Endothelial cell (in vitro differentiated cells): ENCODE results near the gene PPL. TPM values are rescaled to one million over a fixed set of nuclear protein-coding genes. Genes with fewer than 3 reads are reported as not detected.

ENCODE experiments used
- DNase-seq: peaks from one replicate; pipeline ENCODE4 v3.0.0; 2021; ENCODE audit warnings: low spot score
- H3K27ac Mint-ChIP-seq: one replicate; pipeline ENCODE4 v1.8.0; 2021; ENCODE audit warnings: mixed read lengths, inconsistent platforms; ENCODE audit not compliant: unreplicated experiment
- H3K27me3 Mint-ChIP-seq: one replicate; pipeline ENCODE4 v1.8.0; 2021; ENCODE audit warnings: mild to moderate bottlenecking, moderate library complexity, mixed read lengths, inconsistent platforms; ENCODE audit not compliant: unreplicated experiment
- H3K36me3 Mint-ChIP-seq: one replicate; pipeline ENCODE4 v1.8.0; 2021; ENCODE audit warnings: mild to moderate bottlenecking, low read depth, mixed read lengths, inconsistent platforms; ENCODE audit not compliant: unreplicated experiment
- H3K4me1 Mint-ChIP-seq: one replicate; pipeline ENCODE4 v1.8.0; 2021; ENCODE audit warnings: mild to moderate bottlenecking, mixed read lengths, inconsistent platforms; ENCODE audit not compliant: unreplicated experiment
- H3K4me3 Mint-ChIP-seq: one replicate; pipeline ENCODE4 v1.8.0; 2021; ENCODE audit warnings: mild to moderate bottlenecking, mixed read lengths, inconsistent platforms; ENCODE audit not compliant: unreplicated experiment
- H3K9me3 Mint-ChIP-seq: one replicate; pipeline ENCODE4 v1.8.0; 2021; ENCODE audit warnings: mixed read lengths, inconsistent platforms; ENCODE audit not compliant: unreplicated experiment
- total RNA-seq: library from RNA; stranded (reverse); fragmentation: NEBNext Ultra II Directional; extraction: Animal tissue kit (Norgen Biotek cat#: 25700); gene quantifications from one replicate; pipeline ENCODE4 v1.2.1, GENCODE V29; 2021; ENCODE audit not compliant: unreplicated experiment
- TF ChIP-seq, protein P1 (sequence below): fragments of 200-600 bp; sonication (generic); IDR thresholded peaks from one replicate; pipeline ENCODE4 v1.5.0; 2021; ENCODE audit warnings: antibody characterized with exemption; ENCODE audit not compliant: unreplicated experiment

PPL gene
- total RNA-seq, 1 donor from 2014 or later: 1.1 TPM

DNA sequence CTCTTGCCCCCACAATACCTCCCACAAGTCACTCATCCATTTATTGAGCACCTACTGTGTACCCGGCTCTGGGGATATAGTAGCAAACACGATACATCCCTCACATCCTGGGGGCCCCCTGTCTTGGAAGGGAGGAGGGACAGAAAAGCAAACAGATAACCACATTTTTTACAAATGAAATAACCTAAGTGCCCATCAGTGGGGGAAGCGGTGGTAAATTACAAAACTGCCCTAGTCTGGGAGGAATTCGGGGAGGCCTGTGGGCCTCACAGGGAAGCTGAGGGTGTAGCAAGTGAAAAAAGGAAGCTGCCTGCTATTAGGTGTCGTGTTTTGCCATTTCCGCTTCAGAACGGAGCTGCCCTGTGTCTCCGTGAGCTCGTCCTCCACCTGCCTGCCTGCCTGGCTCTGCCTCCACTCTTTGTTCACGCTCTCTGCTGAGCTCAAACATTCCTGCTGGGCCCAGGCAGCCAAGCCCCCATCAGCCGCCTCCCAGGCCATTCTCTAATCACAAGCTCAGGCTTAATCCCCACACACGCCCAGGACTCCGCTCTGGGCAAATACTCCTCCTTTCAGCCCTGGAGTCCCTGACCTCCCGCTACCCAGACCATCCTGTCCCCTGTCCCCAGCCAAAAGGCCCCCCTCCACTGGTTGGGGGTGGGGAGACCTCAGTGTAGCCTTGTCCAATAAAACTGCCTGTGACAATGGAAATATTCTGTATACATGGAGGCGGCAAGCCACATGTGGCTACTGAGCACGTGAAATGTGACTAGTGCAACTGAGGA lies 11.0 kb upstream of the PPL start:
- no peak for DNase-seq
- Mint-ChIP-seq H3K27ac (no peak overlapping the region), H3K36me3 (no peaks in the 10 kb centered on the region), H3K27me3 (peaks cover 8% of the 10 kb centered on the region), H3K4me1 (peaks cover 5% of the 10 kb centered on the region), H3K9me3 (no peaks in the 10 kb centered on the region), H3K4me3 (no peak overlapping the region)
- TF ChIP-seq, protein P1, sequence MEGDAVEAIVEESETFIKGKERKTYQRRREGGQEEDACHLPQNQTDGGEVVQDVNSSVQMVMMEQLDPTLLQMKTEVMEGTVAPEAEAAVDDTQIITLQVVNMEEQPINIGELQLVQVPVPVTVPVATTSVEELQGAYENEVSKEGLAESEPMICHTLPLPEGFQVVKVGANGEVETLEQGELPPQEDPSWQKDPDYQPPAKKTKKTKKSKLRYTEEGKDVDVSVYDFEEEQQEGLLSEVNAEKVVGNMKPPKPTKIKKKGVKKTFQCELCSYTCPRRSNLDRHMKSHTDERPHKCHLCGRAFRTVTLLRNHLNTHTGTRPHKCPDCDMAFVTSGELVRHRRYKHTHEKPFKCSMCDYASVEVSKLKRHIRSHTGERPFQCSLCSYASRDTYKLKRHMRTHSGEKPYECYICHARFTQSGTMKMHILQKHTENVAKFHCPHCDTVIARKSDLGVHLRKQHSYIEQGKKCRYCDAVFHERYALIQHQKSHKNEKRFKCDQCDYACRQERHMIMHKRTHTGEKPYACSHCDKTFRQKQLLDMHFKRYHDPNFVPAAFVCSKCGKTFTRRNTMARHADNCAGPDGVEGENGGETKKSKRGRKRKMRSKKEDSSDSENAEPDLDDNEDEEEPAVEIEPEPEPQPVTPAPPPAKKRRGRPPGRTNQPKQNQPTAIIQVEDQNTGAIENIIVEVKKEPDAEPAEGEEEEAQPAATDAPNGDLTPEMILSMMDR: no peak

DNA sequence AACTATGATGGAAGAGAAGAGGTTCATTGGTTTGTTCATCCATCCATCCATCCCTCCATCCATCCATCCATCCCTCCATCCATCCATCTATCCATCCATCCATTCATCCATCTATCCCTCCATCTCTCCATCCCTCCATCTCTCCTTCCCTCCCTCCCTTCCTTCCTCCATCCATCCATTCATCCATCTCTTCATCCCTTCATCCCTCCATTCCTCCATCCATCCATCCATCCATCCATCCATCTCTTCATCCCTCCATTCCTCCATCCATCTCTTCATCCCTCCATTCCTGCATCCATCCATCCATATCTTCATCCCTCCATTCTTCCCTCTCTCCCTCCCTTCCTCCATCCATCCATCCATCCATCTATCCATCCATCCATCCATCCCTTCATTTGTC lies 10.0 kb upstream of the PPL start:
- Mint-ChIP-seq H3K27ac (no peak overlapping the region), H3K9me3 (no peaks in the 10 kb centered on the region), H3K4me1 (peaks cover 5% of the 10 kb centered on the region), H3K4me3 (no peak overlapping the region), H3K27me3 (peaks cover 8% of the 10 kb centered on the region), H3K36me3 (no peaks in the 10 kb centered on the region)
- no peak for DNase-seq
- TF ChIP-seq, protein P1: no peak

DNA sequence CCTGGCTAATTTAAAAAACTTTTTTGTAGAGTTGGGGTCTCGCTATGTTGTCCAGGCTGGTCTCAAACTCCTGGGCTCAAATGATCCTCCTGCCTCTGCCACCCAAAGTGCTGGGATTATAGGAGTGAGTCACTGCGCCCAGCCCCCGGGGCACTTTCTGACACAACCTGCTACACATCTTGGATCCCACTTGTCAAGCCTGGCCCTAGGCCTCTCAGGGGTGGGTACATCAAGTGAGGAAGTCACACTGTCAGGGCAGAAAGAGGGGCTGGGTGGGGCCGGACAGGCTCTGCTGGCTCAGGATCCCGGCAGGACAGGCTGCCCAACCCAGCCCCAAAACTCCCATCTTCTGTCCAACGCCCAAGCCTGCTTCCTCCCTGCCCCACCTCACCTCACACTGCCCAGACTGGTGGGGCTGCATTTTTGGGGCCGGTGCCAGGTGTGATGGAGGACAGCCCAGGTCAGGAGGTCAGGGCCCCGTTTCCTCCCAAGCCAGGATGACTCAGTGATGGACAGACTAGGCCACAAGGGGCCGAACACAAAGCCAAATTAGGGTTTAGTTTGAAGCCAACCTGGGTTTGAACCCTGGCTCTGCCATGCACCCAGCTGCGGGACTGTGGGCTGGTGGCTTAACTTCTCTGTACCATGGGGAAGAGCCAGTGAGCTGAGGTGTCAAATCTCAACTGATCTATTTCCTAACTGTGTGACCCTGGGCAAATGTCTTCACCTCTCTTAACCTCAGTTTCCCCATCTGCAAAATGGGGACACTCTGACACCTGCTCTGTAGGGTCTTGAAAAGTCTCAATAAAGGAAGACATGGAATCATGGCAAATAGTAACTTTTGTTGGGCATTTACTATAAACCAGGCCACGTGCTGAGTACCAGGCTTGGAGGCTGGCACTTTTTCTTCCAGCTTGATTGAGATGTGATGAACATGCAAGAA lies 8.9 kb upstream of the PPL start:
- no peak overlapping the region for H3K27ac Mint-ChIP-seq
- peaks cover 5% of the 10 kb centered on the region for H3K4me1 Mint-ChIP-seq

DNA sequence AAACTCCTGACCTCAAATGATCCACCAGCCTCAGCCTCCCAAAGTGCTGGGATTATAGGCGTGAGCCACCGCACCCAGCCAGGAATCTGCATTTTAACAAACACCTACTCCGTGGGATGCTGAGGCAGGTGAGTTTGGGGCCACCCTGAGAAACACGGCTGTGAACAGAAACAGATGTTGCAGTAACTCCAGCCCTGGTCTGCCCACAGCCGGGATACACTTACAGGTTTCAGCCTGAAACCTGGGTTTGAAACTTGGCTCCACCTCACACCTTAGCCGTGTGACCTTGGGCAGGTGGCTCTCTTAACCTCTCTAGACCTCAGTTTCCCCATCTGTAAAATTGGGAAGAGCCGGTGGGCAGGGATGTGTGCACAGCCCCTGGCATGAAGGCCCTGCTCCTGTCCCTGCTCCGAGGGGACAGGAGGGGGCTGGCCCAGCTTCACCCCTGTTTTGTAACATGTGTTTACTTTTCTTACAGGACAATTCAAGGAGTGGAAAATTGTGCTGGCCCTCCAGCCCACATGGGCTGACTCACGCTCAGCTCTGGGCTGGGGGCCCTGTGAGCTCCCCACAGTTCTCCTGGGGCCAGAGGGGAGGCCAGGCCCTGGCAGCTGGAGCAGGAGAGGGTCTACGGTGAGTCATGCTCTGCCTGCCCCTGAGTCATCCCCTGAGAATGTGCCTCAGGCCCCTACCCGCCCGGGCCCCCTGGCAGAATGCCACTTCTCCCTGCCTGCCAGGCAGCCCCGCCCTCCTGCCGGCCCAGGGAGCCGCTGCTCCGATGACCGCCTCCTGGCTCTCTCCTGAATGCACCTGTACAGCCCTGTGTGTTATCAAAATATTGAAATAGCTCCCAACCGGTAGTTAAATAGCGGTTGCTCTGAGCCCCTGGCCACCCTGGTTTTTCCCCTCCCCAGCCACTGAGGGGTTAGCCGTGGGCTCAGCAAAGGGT lies 7.7 kb upstream of the PPL start:
- no peaks in the 10 kb centered on the region for H3K9me3 Mint-ChIP-seq
- no peak overlapping the region for H3K4me3 Mint-ChIP-seq
- no peak overlapping the region for H3K27ac Mint-ChIP-seq
- peaks cover 5% of the 10 kb centered on the region for H3K4me1 Mint-ChIP-seq
- peaks cover 7% of the 10 kb centered on the region for H3K27me3 Mint-ChIP-seq
- TF ChIP-seq, protein P1: no peak
- no peaks in the 10 kb centered on the region for H3K36me3 Mint-ChIP-seq
- DNase-seq: no peak

More for the DNA sequence above, 8.9 kb upstream of the PPL start:
- H3K9me3 Mint-ChIP-seq: no peaks in the 10 kb centered on the region
- no peak for DNase-seq
- TF ChIP-seq, protein P1: no peak
- peaks cover 7% of the 10 kb centered on the region for H3K27me3 Mint-ChIP-seq
- no peaks in the 10 kb centered on the region for H3K36me3 Mint-ChIP-seq
- no peak overlapping the region for H3K4me3 Mint-ChIP-seq
